ENCODE data around the gene CNPY1.
"Not testable (repeated sequence)": the region's sequence is repeated elsewhere in the genome, so short reads cannot be mapped to it uniquely, and the experiment has no call there.

CNPY1 gene

DNA sequence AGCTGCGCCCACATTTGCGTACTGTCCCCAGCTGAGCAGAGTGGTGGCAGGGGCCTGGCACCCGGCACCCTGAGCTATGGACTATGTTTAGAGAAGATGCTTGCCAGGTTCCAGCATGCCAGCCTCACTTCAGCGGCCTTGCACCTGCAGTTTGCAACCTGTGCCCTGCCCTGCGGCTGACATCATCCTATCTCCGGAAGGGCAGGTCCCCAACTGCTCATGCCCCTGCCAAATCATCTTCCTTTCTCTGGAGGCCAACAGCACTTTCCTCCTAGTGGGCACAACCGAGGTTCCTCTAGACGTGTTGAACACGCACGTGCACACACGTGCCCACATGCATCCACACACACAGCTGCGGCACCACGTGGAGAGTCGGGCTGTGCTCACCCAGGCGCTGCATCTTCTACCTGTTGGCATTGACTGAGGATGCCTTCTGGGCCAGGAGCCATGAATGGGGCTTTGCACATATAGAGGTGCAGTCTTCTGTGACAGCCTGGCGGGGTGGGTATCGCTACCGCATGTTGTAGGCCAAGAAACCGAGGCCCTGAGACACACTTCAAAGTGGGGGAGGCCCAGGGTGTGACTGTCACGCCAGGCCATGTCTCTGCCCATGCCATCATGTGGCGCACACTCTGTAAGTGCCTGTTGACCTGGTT is 24.5 kb downstream of the CNPY1 start:
- H3K27ac ChIP-seq, result no peak overlapping the region
- no peak for TF ChIP-seq ZFX (IDR thresholded peaks at IDR 0.05)
- TF ChIP-seq, protein P1, sequence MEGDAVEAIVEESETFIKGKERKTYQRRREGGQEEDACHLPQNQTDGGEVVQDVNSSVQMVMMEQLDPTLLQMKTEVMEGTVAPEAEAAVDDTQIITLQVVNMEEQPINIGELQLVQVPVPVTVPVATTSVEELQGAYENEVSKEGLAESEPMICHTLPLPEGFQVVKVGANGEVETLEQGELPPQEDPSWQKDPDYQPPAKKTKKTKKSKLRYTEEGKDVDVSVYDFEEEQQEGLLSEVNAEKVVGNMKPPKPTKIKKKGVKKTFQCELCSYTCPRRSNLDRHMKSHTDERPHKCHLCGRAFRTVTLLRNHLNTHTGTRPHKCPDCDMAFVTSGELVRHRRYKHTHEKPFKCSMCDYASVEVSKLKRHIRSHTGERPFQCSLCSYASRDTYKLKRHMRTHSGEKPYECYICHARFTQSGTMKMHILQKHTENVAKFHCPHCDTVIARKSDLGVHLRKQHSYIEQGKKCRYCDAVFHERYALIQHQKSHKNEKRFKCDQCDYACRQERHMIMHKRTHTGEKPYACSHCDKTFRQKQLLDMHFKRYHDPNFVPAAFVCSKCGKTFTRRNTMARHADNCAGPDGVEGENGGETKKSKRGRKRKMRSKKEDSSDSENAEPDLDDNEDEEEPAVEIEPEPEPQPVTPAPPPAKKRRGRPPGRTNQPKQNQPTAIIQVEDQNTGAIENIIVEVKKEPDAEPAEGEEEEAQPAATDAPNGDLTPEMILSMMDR (conservative IDR thresholded peaks at IDR 0.05), result no peak

DNA sequence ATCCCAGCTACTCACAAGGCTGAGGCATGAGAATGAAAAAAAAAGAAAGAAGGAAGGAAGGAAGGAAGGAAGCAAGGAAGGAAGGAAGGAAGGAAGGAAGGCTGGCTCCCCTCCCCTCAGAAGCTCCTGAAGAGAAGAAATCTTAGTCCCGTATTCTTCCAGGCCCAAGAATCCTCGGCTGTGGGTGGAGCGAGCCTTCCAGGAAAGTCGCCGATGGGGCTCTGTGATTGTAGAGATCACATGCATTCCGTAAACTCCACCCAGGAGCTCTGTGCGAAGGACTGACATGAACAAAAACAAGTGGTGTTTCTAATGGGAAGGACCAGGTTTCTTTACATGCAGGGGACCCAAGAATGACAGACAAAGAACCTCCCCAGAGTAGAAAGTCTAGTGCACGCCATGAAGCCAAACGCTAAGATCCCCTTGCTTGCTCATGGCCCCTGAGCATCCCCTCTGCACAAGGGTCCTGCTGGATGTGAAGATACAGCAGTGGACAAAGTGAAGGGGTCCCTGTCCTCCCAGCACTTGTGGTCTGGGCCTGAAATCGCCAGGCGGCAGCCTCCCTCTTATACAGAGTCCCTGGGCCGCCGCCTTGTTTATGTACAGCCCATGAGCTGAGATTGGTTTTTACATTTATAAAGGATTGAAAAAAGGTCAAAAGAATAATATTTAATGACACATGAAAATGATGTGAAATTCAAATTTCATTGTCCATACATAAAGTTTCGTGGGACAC is 25.2 kb downstream of the CNPY1 start:
- no peak overlapping the region for H3K27ac ChIP-seq
- TF ChIP-seq, protein P1 (conservative IDR thresholded peaks at IDR 0.05), result no peak
- no peak for TF ChIP-seq ZFX (IDR thresholded peaks at IDR 0.05)

DNA sequence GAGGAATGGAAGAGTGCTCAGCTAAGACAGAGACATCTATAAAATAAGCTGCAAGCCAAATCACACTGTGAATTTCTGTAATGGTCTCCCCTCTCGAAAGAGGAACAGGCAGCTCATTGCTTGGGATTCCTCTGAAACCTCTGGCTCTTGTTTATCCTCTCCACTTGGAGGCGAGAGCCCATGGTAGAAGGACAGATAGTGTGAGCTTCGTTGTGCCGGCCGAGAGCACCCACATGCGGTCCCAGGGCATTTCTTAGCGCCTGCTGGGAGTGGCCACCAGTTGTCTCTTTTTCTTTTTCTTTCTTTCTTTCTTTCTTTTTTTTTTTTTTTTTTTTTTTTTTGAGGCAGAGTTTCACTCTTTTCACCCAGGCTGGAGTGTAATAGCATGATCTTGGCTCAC is 26.2 kb downstream of the CNPY1 start:
- TF ChIP-seq, protein P1 (conservative IDR thresholded peaks at IDR 0.05), result no peak
- no peak for TF ChIP-seq ZFX (IDR thresholded peaks at IDR 0.05)

DNA sequence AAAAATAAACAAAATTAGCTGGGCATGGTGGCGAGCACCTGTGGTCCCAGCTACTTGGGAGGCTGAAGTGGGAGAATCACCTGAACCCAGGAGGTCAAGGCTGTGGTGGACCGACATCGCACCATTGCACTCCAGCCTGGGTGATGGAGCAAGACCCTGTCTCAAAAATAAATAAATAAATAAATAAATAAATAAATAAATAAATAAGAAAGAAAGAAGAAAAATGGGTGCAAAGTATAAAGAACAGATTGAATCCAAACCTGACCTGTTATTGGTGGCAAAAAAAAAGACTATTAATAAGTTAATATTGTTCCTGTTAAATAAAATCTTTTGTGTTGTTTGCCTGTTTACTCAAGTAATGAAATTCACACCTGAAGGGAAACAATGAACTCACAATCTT is 27.0 kb downstream of the CNPY1 start:
- H3K27ac ChIP-seq, result not testable (repeated sequence)

More for the DNA sequence above, 26.2 kb downstream of the CNPY1 start:
- no peak overlapping the region for H3K27ac ChIP-seq

DNA sequence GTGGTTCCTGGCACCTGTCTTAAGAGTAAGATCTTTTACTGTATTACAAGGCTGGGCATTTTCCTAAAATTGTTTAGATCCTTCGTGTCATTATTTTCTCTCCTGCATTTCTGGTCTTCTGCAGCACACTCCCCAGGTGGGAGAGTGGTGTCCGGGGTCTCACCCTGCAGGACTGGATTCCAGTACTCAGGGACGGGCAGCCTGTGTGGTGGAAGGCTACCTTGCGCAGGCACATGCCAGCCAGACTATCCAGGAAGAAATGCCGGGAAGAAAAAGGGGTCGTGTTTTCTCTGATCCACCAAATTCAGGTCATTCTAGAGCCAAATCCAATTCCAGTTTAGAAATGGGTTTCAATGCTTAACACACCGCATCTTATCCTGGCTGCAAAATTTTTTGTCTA is 27.7 kb downstream of the CNPY1 start:
- H3K27ac ChIP-seq, result no peak overlapping the region
- no peak for TF ChIP-seq ZFX (IDR thresholded peaks at IDR 0.05)
- TF ChIP-seq, protein P1 (conservative IDR thresholded peaks at IDR 0.05), result no peak

DNA sequence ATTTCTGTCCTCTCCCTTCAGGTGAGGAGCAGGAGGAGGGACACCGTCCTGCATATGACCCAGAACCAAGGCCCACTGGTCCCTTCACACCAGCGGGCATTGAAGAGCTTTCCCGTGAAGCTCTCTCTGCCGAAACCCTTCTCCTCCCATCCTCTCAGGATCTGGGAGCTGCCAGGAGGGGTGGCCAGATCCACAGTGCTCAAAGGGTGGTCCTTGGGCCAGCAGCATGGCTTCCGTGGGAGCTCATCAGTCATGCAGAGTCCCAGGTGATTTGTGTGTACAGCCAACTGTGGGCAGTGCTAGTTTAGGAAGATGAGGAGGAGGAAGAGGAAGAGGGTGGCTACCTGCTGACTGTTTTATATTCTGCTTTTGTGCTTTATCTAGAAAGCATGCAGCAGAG is 28.4 kb downstream of the CNPY1 start:
- TF ChIP-seq, protein P1 (conservative IDR thresholded peaks at IDR 0.05), result no peak
- TF ChIP-seq ZFX (IDR thresholded peaks at IDR 0.05), result no peak
- no peak overlapping the region for H3K27ac ChIP-seq

DNA sequence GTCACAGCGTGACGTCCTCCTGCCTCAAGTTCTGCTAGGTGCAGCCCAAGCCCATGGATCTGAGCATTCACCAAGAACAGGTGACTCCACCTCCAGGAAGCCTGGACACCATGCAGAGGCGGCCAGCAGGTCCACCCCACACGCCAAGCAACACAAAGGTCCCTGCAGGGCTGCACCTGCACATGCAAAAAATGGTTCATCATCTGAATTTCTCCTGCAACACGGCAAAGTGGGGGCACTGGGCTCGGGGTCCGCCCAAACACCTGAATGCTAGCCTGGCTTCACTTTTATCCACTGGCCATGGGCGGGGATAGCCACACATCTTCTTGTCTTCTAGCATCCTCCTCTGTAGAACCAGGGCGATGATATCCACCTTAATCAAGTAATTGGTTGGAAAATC is 28.9 kb downstream of the CNPY1 start:
- H3K27ac ChIP-seq, result no peak overlapping the region
- TF ChIP-seq, protein P1 (conservative IDR thresholded peaks at IDR 0.05), result no peak
- no peak for TF ChIP-seq ZFX (IDR thresholded peaks at IDR 0.05)

Data from C4-2B (cell line).